GM12864 (cell line): ENCODE measurements around the gene VTA1.
"Not testable (repeated sequence)": the region's sequence is repeated elsewhere in the genome, so short reads cannot be mapped to it uniquely, and the experiment has no call there.

Source experiments
- DNase-seq: peaks from one replicate; pipeline ENCODE4 v3.0.0-alpha.2; 2011; ENCODE audit warnings: low read depth
- H3K4me3 ChIP-seq: 2 replicates; pipeline ENCODE4 v1.5.1; 2011; ENCODE audit warnings: mild to moderate bottlenecking, low read depth, low read length, control low read depth
- CTCF ChIP-seq: IDR thresholded peaks from 2 replicates; pipeline ENCODE4 v1.5.1; 2011; ENCODE audit warnings: low read depth, mild to moderate bottlenecking, moderate library complexity, low read length, control low read depth, inconsistent platforms; ENCODE audit errors: missing control alignments

VTA1 gene

GRCh38 chr6:142185641-142186040 is 38.6 kb downstream of the VTA1 start:
- TF ChIP-seq CTCF, result no peak
- no peak overlapping the region for H3K4me3 ChIP-seq
- no peak for DNase-seq

GRCh38 chr6:142187209-142187608 is 40.1 kb downstream of the VTA1 start:
- no peak for DNase-seq
- no peak for TF ChIP-seq CTCF
- H3K4me3 ChIP-seq, result no peak overlapping the region

GRCh38 chr6:142188341-142188740 is 41.3 kb downstream of the VTA1 start:
- not testable (repeated sequence) for DNase-seq, H3K4me3 ChIP-seq
- TF ChIP-seq CTCF, result peak; percentile 21

GRCh38 chr6:142189057-142189456 is 42.0 kb downstream of the VTA1 start:
- DNase-seq, result no peak
- TF ChIP-seq CTCF, result no peak
- H3K4me3 ChIP-seq, result no peak overlapping the region

- no peak for DNase-seq
- H3K4me3 ChIP-seq, result no peak overlapping the region
- TF ChIP-seq CTCF, result no peak
These were observed 45.3 kb downstream of the VTA1 start for GRCh38 chr6:142192343-142192742.

- DNase-seq, result no peak
These were observed 46.6 kb downstream of the VTA1 start for GRCh38 chr6:142193621-142194020.

More at GRCh38 chr6:142193621-142194020, 46.6 kb downstream of the VTA1 start:
- TF ChIP-seq CTCF, result no peak
- no peak overlapping the region for H3K4me3 ChIP-seq
